Measurements from ENCODE around the gene N4BP2L1.

The N4BP2L1 gene

DNA sequence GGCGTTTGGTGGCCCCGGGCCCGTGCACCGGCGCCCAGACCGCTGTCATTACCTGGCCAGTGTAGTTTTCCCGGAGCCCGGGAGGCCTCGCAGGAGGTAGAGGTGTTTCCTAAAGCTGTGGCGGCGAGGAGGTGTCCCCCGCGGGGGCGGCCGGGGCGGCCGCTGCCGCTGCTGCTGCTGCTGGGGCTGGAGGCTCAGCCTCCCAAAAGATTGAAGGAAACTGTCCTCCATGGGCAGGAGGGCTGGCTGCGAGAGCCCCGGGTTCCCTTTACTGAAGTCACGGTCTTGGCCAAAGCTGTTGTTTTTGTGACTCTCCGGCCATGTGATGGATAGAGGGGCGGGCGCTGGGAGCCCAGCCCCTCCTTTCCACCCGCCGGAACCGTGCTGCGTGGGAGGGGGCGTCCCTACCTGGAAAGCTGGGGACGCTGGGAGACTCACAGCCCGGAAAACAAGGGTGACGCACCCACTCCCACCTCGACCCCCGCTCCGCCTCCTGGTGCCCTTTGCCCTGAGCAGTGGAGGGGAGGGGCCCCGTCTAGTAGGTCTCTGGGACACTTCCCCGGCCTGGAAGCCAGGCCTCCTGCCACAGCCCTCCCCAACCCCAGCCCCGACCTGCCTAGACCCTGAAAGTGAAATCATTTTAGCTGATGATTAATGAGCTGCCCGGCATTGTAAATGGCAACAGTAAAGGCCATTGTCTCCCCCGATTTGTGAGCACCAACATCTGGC, at the start of gene N4BP2L1:
N4BP2L1 (minus strand) TSS at position 279 of the 729 bp plus-strand sequence; CDS start at position 231, 48 bp downstream.
- peak; percentile 93 for DNase-seq

DNA sequence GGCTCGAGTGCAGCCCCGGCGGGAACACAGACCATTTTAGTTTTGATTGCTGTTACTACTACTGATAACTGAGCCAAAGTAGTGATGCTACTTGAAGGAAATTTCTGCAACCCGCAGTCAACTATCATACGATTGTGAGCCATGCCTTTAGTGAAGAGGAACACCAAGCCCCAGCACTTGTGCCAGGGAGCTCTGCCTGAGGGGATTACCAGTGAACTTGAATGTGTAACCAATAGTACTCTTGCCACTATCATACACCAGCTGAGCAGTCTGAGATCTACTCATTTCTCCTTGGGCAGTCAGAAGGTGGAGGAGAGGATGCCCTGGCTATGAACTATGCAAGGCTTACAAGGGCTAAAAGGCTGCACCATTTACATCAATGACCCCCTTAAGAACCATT, 49.0 kb upstream of the N4BP2L1 start:
- no peak for DNase-seq

- no peak for DNase-seq
Observed at GRCh38 chr13:32476021-32476731, 48.2 kb upstream of the N4BP2L1 start.

GRCh38 chr13:32474999-32475792, 47.3 kb upstream of the N4BP2L1 start:
- no peak for DNase-seq

GRCh38 chr13:32473650-32474049, 45.7 kb upstream of the N4BP2L1 start:
- no peak for DNase-seq

- DNase-seq, result no peak
Observed at GRCh38 chr13:32472194-32472621, 44.3 kb upstream of the N4BP2L1 start.

DNA sequence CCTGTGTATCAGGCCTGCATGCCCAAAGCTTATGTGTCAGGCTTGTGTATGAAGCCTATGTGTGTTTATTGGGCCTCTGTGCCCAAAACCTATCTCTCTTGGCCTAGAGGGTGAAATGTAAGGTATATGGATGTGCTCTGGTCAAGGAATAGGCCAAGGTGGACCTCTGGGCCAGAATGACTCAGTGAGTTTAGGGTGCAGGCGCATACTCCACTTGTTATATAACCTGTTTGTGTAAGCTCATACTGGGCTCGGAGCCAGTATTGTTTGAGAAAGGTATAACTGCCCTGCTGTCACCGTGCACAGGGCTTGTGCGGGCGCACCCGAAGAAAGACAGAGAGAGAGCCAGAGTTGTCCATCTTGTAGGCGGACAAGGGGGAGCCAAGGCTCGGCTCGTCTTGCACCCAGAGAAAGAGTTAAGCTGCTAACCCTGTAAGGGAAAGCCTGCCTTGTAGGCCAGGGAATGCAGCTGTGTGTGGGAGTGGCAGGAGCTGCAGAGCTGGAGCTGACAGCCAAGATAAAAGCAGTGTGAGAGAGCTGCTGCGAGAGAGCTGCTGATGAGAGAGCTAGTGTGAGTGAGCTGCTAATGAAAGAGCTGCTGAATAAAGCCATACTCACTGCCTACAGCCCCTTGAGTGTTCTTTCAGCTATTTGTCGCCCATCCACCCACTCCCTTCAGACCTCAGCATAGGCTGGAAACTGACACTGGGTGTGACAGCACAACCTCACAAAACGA, 43.4 kb upstream of the N4BP2L1 start:
- no peak for DNase-seq

- DNase-seq, result no peak
Observed at GRCh38 chr13:32468502-32469142, 40.7 kb upstream of the N4BP2L1 start.

- DNase-seq, result no peak
Observed at GRCh38 chr13:32456591-32456990, 28.7 kb upstream of the N4BP2L1 start.

DNA sequence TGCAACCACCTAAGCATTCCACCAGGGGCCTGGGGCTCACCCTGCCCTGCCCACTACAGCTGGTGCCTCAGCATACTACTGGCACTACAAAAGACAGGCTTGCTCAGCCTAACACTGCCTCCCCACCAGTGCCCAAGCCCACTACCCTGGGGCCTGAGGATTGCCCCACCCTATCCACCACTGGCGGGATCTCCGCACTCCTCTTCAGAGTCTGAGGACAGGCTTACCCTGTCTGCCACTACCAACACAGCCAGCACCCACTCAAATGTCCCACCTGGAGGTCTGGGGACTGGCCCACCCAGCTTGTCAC, 27.6 kb upstream of the N4BP2L1 start:
- no peak for DNase-seq

- no peak for DNase-seq
Observed at GRCh38 chr13:32454886-32455593, 27.1 kb upstream of the N4BP2L1 start.

DNA sequence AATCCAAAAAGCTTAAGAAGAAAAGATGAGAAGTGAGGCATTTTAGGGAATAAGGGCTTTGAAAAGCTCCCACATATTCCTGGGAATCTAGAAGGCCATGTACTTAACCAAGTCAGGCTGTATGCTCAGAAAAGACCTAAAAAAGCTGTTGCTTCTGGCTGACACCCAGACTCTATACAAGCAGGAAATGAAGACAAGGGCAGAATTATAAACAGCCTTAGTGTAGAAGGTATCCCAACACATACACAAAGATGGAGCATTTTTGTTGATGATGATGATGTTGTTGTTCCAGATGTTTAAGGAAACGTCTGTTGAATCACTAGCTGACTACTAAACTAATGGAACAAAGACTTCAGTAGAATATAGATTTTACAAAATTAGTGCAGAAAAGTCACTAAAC, 26.1 kb upstream of the N4BP2L1 start:
- no peak for DNase-seq

- no peak for DNase-seq
Observed at GRCh38 chr13:32448972-32449371, 21.0 kb upstream of the N4BP2L1 start.

DNA sequence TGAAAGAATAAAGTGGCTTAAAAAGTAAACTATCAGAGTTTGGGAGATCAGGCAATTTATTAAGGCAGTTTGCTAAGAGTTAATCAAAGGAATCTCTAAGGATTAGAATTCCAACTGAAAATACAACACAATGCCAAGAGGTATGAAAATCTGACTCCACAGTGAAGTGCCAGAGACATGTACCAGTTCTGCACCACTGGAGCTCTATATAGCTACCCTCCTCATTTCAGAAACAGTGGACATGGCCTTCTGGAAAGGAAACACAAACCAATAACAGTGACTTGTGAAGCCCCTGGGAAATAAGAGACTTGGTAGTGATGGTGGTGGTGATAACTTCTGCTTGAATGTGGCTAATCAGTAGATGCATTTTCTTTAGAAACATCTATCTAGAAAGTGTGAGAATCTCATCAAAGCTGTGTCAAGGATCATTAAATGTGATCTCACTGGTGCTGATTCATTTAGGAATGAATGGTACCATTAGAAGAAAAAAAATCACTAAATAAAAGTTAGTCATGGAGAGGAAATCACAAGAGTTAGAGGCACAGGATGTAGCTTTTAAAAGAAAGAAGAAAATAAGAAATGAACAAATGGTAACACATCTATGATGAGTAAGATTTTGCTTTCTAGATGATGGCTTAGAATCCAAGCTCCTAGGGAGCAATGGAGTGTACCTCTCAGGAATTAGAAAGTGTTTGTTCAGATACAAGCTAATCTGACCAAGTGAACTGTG, 20.1 kb upstream of the N4BP2L1 start:
- DNase-seq, result no peak

DNA sequence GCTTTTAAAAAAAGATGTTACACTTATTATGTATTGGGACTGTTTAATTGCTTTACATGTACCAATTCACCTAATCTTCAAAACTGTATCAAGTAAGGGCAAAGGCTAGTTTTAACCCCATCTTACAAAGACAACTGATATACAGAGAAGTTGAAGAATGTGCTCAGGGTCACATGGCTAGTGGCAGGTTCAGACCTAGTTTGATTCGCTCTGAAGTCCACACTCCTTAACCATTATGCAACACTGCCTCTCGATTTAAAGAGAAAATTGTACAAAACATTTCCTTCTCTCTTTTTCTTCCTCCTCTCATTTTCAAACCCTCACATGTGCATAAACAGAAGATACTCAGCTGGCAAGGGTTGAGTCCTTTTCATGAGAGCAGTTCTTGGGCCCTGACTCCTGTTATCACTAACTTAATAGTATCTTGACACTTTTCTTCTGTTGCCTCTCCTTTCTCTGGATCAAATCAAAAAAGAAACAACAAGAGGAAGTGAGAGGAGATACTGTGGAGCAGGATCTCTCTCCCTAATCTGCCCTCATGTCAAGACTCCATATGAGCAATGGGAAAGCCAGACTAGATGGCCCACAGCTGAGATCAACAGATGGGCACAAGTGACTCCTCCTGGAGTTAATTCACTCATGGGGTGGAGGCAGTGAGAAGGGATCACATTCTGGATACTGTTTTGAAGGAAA, 19.0 kb upstream of the N4BP2L1 start:
- no peak for DNase-seq

DNA sequence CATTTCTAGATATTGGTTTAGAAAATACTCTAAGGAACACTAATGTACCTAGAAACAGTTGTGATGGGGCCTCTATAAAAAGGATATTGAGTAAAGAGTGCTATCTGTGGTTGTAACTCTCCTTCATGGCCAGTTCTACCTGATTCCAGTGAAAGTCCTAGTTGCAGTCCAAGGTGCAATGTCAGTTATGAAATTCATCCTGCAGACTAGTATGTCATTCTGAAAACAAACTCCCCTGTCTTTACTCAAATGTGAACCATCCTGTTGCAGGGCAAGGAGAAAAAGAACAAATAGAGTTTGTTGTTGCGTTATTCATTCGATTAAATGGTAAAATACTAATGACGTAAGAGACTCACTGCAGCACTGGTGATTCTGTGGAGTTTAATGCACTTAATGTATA, 18.3 kb upstream of the N4BP2L1 start:
- DNase-seq, result no peak

GRCh38 chr13:32445461-32445860, 17.5 kb upstream of the N4BP2L1 start:
- DNase-seq, result no peak

DNA sequence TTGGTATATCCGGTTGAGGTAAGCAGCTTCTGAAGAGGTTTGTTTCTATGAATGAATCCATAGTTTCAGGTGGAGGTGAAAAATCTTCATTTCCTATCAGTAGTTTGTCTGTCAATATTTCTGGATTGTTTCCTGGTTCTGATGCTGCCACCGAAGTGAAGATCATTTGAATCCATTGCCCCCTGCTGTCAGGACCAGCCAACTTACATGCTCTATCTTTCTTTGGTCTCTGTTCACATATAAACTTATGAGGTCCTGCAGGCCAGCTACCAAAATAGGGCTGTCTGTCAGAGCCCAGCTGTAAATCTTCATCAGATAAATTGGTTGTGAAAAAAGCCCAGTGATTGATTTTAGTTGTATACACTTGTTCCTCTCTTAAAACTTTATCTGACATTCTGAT, 15.2 kb upstream of the N4BP2L1 start:
- peak; percentile 47 for DNase-seq

GRCh38 chr13:32438871-32439270, 10.9 kb upstream of the N4BP2L1 start:
- no peak for DNase-seq

DNA sequence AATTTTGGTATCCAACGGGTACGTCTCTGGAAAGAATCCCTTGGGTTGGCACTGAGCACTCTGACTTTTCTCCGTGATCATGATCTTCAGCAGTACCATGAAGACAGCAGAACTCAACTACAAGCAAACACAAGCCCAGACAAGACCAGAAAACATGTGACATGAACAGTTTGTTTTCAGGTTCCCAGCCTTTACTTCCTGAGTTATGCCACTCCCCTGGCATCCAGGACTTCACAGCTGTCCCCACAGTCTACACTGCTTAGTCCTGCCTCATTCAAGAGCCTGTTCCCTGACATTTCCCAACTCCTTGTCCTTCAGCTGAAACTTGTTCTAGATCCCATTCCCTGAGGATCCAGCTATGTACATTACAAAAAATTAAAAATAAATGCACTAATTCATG, 4.9 kb upstream of the N4BP2L1 start:
- DNase-seq, result no peak

- no peak for DNase-seq
Observed at GRCh38 chr13:32431361-32431760, 3.4 kb upstream of the N4BP2L1 start.

Data from activated CD8-positive, alpha-beta memory T cell treated with anti-CD3 and anti-CD28 coated beads, Interleukin-2, amount 50 U/mL, for 4 hours (primary cell).